Cardiac ventricle fibroblast (primary cell): ENCODE results near the gene LARGE1. TPM values are rescaled to one million over a fixed set of nuclear protein-coding genes. Genes with fewer than 3 reads are reported as not detected.

ENCODE experiments used
- total RNA-seq: library from RNA; depleted of rRNA; stranded (reverse); fragments of >200 nt; gene quantifications from 2 replicates; pipeline ENCODE4 v1.2.3, GENCODE V29; 2015

Gene LARGE1
- total RNA-seq = 13.8 and 14.3 TPM in 2 replicates

GRCh38 chr22:33920197-33920540, at the start of gene LARGE1:
Gene LARGE1 (minus strand): TSS chr22:33920476.

